Rectal smooth muscle tissue (tissue), 1 donor: ENCODE measurements around the gene THUMPD2.
"Not testable (repeated sequence)": the region's sequence is repeated elsewhere in the genome, so short reads cannot be mapped to it uniquely, and the experiment has no call there.

Experiments used
- H3K27ac ChIP-seq: one replicate; pipeline ENCODE4 v1.7.0; 2013; ENCODE audit warnings: low read depth, low read length, inconsistent platforms
- H3K27me3 ChIP-seq: one replicate; pipeline ENCODE4 v1.7.0; 2013; ENCODE audit warnings: low read length; ENCODE audit not compliant: control insufficient read depth, insufficient read depth
- H3K36me3 ChIP-seq: one replicate; pipeline ENCODE4 v1.7.0; 2013; ENCODE audit warnings: low read length; ENCODE audit not compliant: control insufficient read depth, insufficient read depth
- H3K4me1 ChIP-seq: one replicate; pipeline ENCODE4 v1.7.0; 2013; ENCODE audit warnings: low read length; ENCODE audit not compliant: control insufficient read depth, insufficient read depth
- H3K4me3 ChIP-seq: one replicate; pipeline ENCODE4 v1.7.0; 2013; ENCODE audit warnings: low read length
- H3K9ac ChIP-seq: one replicate; pipeline ENCODE4 v1.7.0; 2013; ENCODE audit warnings: low read length

Gene THUMPD2, protein sequence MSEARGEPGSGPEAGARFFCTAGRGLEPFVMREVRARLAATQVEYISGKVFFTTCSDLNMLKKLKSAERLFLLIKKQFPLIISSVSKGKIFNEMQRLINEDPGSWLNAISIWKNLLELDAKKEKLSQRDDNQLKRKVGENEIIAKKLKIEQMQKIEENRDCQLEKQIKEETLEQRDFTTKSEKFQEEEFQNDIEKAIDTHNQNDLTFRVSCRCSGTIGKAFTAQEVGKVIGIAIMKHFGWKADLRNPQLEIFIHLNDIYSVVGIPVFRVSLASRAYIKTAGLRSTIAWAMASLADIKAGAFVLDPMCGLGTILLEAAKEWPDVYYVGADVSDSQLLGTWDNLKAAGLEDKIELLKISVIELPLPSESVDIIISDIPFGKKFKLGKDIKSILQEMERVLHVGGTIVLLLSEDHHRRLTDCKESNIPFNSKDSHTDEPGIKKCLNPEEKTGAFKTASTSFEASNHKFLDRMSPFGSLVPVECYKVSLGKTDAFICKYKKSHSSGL

DNA sequence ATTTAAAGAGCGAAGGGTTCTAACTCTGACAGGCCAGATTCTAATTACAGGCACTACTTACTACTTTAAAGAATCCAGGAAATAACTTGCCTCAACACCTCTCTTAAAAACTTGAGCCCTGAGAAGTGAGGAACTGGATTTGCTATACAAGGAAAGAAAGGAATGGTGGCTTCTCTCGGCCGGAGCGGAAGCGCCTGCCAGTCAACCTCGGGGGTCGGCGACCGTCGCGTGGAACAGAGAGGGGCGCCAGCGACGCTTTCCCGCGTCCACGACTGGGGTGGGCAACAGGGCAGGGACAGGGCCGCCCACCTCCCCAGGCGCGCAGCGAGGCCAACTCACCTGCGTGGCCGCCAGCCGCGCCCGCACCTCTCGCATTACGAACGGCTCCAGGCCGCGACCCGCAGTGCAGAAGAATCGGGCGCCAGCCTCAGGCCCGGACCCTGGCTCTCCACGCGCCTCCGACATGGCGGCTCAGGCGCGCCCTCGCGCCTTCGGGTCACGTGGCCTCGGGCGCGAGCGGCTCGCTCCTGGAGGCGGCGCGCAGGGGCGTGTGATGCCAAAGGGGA lies at the start of gene THUMPD2:
THUMPD2 (minus strand) TSS at position 484 of the 566 bp plus-strand sequence; CDS start at position 465, 19 bp downstream.
- Histone ChIP-seq H3K9ac (peak within 1 kb of the TSS; percentile 93), H3K4me1 (peaks cover 4% of the 10 kb centered on the region), H3K27ac (peak within 1 kb of the TSS; percentile 83), H3K36me3 (no peaks in the 10 kb centered on the region), H3K4me3 (peak within 1 kb of the TSS; percentile 88), H3K27me3 (no peaks in the 10 kb centered on the region)

DNA sequence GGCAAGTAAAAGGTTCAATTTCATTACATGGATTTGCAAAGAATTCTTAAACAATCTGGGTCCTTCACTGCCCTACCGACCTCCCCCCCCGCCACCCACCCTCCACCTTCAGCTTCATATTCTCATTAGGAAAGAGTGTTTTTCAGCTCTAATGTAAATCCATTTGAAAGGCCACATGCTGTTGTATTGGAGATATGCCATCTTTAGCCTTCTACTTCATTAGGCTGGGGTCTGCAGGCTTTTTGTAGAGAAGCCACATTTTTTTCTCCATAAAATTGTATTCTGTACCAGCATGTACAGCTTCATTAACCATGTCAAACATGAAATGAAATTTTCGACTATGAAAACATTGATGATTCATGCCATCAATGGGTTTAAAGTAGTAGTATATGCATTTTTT lies 42.8 kb upstream of the THUMPD2 start:
- no peak overlapping the region for H3K4me3 ChIP-seq
- no peak overlapping the region for H3K9ac ChIP-seq
- peaks cover 2% of the 10 kb centered on the region for H3K4me1 ChIP-seq

DNA sequence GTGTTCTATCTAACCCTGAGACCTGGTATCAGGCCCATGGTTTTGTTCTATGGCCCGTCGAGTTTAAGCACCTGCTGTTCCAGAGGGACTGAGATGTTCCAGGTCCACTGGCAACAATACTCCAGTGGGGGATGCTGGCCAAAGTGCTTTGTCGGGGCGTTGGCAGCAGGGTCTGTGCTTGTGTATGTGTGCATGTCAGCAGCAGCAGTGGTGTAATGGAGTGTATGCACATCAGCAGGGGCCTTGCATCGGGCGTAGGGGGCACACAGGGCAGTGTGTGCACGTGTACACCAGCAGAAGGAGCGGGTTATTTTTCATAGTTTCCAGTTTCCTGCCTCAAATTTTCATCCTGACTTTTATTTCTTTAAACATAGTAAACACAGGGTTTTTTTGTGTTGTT lies 37.8 kb upstream of the THUMPD2 start:
- no peak overlapping the region for H3K9ac ChIP-seq
- H3K36me3 ChIP-seq = no peaks in the 10 kb centered on the region
- peaks cover 2% of the 10 kb centered on the region for H3K4me1 ChIP-seq
- no peak overlapping the region for H3K27ac ChIP-seq
- H3K27me3 ChIP-seq = no peaks in the 10 kb centered on the region
- H3K4me3 ChIP-seq = no peak overlapping the region

More for the DNA sequence above, 42.8 kb upstream of the THUMPD2 start:
- Histone ChIP-seq H3K27me3 (no peaks in the 10 kb centered on the region), H3K36me3 (no peaks in the 10 kb centered on the region), H3K27ac (no peak overlapping the region)

DNA sequence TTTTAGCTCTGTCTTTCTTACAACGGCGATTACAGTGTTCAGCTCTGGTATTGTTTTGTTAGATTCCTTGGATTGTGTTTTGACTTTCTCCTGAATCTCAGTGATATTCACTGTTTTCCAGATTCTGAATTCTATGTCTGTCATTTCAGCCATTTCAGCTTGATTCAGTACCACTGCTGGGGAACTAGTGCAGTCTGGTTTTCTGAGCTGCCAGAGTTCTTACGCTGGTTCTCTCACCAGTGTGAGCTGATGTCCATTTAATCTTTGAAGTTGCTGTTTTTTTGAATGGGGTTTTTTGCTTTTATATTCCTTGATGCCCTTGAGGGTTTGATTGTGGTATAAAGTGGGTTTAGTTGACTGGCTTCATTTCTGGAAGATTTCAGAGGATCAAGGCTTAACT lies 37.4 kb upstream of the THUMPD2 start:
- no peak overlapping the region for H3K9ac ChIP-seq
- H3K36me3 ChIP-seq = no peaks in the 10 kb centered on the region
- H3K27me3 ChIP-seq = no peaks in the 10 kb centered on the region
- peaks cover 2% of the 10 kb centered on the region for H3K4me1 ChIP-seq
- H3K27ac ChIP-seq = no peak overlapping the region
- H3K4me3 ChIP-seq = no peak overlapping the region

DNA sequence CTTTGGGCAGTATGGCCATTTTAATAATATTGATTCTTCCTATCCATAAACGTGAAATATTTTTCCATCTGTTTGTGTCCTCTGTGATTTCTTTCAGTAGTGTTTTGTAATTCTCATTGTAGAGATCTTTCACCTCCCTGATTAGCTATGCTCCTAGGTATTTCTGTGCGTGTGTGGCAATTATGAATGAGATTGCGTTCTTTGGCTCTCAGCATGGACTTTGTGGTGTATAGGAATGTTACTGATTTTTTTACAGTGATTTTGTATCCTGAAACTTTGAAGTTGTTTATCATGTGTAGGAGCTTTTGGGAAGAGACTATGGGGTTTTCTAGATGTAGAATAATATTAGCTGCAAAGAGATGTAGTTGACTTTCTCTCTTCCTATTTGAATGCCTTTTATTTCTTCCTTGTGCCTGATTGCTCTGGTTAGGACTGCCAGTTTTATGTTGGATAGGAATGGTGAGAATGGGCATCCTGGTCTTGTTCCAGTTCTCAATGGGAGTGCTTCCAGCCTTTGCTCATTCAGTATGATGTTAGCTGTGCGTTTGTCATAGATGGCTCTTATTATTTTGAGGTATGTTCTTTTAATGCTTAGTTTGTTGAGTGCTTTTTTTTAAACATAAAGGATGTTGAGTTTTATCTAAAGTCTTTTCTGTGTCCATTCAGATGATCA lies 27.0 kb upstream of the THUMPD2 start:
- no peaks in the 10 kb centered on the region for H3K36me3 ChIP-seq
- H3K27me3 ChIP-seq = no peaks in the 10 kb centered on the region
- no peak overlapping the region for H3K27ac ChIP-seq
- H3K4me1 ChIP-seq = no peaks in the 10 kb centered on the region
- no peak overlapping the region for H3K9ac ChIP-seq
- no peak overlapping the region for H3K4me3 ChIP-seq

DNA sequence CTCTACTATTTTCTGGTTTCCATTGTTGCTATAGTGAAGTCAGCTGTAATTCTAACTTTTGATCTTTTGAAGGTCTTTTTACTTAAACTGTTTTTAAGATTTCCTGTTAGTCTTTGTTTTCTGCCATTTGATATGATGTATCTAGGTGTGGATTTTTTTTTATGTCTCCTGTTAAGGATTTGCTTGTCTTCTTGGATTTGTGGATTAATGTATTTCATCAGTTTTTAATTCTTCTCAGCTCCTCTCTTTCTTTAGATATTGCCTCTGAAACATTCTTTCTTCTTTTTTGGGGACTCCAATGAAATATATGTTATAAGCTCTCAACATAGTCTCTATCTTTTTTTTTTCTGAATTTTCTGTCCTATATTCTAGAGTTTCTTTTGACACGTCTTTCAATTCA lies 24.8 kb upstream of the THUMPD2 start:
- Histone ChIP-seq H3K9ac (no peak overlapping the region), H3K4me1 (no peaks in the 10 kb centered on the region), H3K27me3 (no peaks in the 10 kb centered on the region)

DNA sequence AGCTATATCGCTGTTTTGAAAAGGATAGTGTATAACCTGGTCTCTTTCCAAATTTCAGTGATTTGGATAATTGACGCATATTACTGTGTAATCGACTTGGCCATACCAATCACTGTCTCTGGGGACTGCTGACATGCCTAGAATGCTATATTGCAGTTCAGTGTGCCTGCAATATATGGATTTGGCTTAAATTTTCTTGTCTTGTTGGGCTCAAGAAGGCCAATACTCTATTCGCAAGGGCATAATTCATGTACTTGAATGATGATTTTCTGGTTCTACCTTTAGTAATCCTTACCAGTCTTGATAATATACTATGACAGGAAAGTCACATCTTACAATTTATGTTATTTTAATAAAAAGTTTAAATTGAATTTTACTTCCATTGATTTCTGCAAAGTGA lies 21.7 kb upstream of the THUMPD2 start:
- Histone ChIP-seq H3K4me1 (no peaks in the 10 kb centered on the region), H3K36me3 (no peaks in the 10 kb centered on the region), H3K9ac (no peak overlapping the region), H3K27ac (no peak overlapping the region), H3K27me3 (no peaks in the 10 kb centered on the region), H3K4me3 (no peak overlapping the region)

More for the DNA sequence above, 24.8 kb upstream of the THUMPD2 start:
- Histone ChIP-seq H3K4me3 (no peak overlapping the region), H3K36me3 (no peaks in the 10 kb centered on the region), H3K27ac (no peak overlapping the region)

DNA sequence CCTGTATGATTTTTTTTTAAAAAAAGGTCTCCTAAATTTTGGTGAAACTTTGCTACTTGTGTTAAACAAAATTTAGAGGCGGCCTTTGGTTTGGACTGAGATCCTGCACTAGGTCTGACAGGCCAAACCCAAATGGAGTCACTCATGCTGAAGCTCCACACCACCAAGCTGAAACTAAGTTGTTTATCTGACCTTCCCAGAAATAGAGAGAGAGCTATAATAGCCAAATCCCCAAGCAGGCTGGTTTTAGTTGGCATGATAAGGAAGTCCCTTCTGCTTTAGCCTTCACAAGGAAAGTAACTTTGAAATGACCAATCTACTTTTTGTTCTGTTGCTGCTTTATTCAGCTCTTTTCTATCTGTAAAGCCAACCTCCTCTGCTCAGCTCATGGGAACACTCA lies 17.1 kb upstream of the THUMPD2 start:
- H3K36me3 ChIP-seq = no peaks in the 10 kb centered on the region
- no peak overlapping the region for H3K4me3 ChIP-seq
- no peak overlapping the region for H3K27ac ChIP-seq
- no peak overlapping the region for H3K9ac ChIP-seq
- no peaks in the 10 kb centered on the region for H3K27me3 ChIP-seq
- no peaks in the 10 kb centered on the region for H3K4me1 ChIP-seq

DNA sequence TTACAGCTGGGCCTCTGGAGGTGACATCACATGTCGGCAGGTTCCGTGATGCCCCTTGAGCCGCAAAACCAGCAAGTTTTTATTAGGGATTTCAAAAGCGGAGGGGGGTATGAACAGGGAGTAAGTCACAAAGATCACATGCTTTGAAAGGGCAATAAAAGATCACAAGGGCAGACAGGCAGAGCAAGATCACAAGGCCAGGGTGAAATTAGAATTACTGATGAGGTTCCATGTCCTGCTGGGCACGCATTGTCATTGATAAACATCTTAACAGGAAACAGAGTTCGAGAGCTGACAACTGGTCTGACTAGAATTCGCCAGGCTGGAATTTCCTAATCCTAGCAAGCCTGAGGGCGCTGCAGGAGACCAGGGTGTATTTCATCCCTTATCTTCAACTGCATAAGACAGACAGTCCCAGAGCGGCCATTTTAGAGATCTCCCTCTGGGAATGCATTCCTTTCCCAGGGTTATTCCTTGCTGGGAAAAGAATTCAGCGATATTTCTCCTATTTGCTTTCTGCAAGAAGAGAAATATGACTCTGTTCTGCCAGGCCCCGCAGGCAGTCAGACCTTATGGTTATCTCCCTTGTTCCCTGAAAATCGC lies 11.3 kb upstream of the THUMPD2 start:
- not testable (repeated sequence) for H3K9ac ChIP-seq, H3K27ac ChIP-seq, H3K4me3 ChIP-seq, H3K27me3 ChIP-seq, H3K4me1 ChIP-seq, H3K36me3 ChIP-seq

DNA sequence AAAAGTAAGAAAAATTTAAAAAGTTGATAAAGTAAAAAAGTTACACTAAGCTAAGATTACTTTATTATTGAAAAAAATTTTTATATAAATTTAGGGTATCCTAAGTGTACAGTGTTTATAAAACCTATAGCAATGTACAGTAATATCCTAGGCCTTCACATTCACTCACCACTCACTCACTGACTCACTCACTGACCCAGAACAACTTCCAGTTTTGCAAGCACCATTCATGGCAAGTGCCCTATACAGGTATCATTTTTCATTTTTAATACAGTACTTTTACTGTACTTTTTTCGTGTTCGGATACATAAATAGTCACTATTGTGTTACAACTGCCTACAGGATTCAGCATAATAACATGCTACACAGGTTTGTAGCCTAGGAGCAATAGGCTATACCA lies 8.9 kb upstream of the THUMPD2 start:
- Histone ChIP-seq H3K27me3 (no peaks in the 10 kb centered on the region), H3K9ac (no peak overlapping the region), H3K36me3 (no peaks in the 10 kb centered on the region), H3K27ac (no peak overlapping the region), H3K4me1 (no peaks in the 10 kb centered on the region), H3K4me3 (no peak overlapping the region)

DNA sequence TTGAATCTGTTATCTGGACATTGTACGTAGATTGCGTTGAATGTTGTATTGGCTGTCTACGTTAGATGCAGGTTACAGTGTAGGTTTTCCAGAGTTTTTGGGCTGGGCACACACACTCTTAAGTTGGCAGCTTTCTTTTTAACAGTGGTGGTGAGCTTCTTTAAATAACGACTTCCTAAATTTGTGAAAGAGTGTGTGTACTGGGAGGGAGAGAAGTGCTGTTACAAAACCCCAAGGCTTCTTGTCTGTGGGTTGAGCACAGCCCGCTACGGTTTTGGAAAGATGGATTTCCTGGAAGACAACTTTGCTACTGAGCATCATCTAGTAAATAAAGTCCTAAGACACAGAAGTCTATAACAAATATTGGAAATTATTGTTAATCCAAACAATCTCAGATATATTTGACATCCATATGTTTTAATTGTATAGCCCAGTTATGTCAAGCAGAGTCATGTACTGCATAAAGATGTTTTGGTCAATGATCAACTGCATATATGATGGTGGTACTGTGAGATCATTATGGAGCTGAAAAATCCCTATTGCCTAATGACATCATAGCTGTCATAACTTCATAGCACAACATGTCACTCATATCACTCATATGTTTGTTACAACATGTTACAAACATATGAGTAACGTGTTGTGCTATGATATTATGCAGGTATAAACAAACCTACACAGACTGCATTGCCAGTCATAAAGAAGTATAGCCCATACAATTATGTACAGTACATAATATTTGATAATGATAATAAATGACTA lies 7.9 kb upstream of the THUMPD2 start:
- H3K36me3 ChIP-seq = no peaks in the 10 kb centered on the region

DNA sequence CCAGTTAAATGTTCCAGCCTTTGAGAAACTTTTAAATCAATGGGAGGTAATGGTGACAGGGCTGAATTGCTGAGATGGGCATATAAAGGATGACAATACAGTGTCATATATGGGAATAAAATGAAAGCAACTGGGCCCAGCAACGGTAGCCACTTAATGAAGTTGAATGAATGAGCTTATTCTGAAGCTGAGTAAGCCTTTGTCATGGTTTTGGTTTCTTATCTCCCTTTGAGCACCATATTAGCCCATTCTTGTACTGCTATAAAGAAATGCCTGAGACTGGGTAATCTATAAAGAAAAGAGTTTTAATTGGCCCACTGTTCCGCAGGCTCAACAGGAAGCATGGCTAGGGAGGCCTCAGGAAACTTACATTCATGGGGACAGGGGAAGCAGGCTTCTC lies 3.5 kb upstream of the THUMPD2 start:
- H3K4me1 ChIP-seq = peaks cover 4% of the 10 kb centered on the region
- no peak overlapping the region for H3K9ac ChIP-seq
- no peaks in the 10 kb centered on the region for H3K36me3 ChIP-seq
- no peak overlapping the region for H3K27ac ChIP-seq
- no peak overlapping the region for H3K4me3 ChIP-seq
- no peaks in the 10 kb centered on the region for H3K27me3 ChIP-seq

More for the DNA sequence above, 7.9 kb upstream of the THUMPD2 start:
- H3K27ac ChIP-seq = no peak overlapping the region
- no peaks in the 10 kb centered on the region for H3K27me3 ChIP-seq
- no peaks in the 10 kb centered on the region for H3K4me1 ChIP-seq
- H3K9ac ChIP-seq = no peak overlapping the region
- no peak overlapping the region for H3K4me3 ChIP-seq
